HG03354 (cell line): Measurements from ENCODE around the gene TMCO6.

ENCODE experiments used
- ATAC-seq: cut with Tn5 transposase; IDR thresholded peaks from one replicate; pipeline ENCODE4 v1.9.1; 2021; ENCODE audit warnings: mild to moderate bottlenecking; ENCODE audit not compliant: unreplicated experiment, poor library complexity, severe bottlenecking

The TMCO6 gene

GRCh38 chr5:140671472-140672125, 32.3 kb downstream of the TMCO6 start:
- ATAC-seq: no peak

- no peak for ATAC-seq
Observed at GRCh38 chr5:140672455-140673186, 33.4 kb downstream of the TMCO6 start.

GRCh38 chr5:140673187-140673976, 34.1 kb downstream of the TMCO6 start, which contains the start of gene DND1:
Gene DND1 (minus strand): TSS chr5:140673576. CDS start chr5:140673542, 34 bp downstream.
- no peak for ATAC-seq

GRCh38 chr5:140674211-140674610, 35.0 kb downstream of the TMCO6 start:
- no peak for ATAC-seq

GRCh38 chr5:140674629-140675028, 35.4 kb downstream of the TMCO6 start:
- ATAC-seq: no peak

- peak; percentile 75 for ATAC-seq
Observed at GRCh38 chr5:140677947-140678346, 38.7 kb downstream of the TMCO6 start.

- ATAC-seq: no peak
Observed at GRCh38 chr5:140678993-140679392, 39.7 kb downstream of the TMCO6 start.

GRCh38 chr5:140690376-140690932, 51.2 kb downstream of the TMCO6 start:
- peak; percentile 1 for ATAC-seq

- peak; percentile 98 for ATAC-seq
Observed at GRCh38 chr5:140690941-140691924, 52.0 kb downstream of the TMCO6 start, which contains the start of the genes HARS1 and HARS2. Gene HARS1 (minus strand): TSS chr5:140691370. CDS start chr5:140691304, 66 bp downstream. Gene HARS2 (plus strand): TSS chr5:140691455. CDS start chr5:140691649, 194 bp downstream.

- no peak for ATAC-seq
Observed at GRCh38 chr5:140694276-140694675, 55.0 kb downstream of the TMCO6 start.
